GM23338 (cell line): Measurements from ENCODE around the gene NUP160. TPM values are rescaled to one million over a fixed set of nuclear protein-coding genes. Genes with fewer than 3 reads are reported as not detected.
"Not testable (repeated sequence)": the region's sequence is repeated elsewhere in the genome, so short reads cannot be mapped to it uniquely, and the experiment has no call there.

Experiments used
- ATAC-seq: fragments of 200-7000 bp; cut with Tn5 transposase; 3 replicates; pipeline ENCODE4 v1.9.1; 2020
- DNase-seq: peaks from one replicate; pipeline ENCODE4 v3.0.0-alpha.2; 2015; ENCODE audit warnings: low spot score
- H2AFZ ChIP-seq: fragments of 200-600 bp; sonication (generic); 2 replicates; pipeline ENCODE4 v1.8.0; 2016; ENCODE audit warnings: antibody characterized with exemption, mild to moderate bottlenecking, moderate library complexity
- H3F3A ChIP-seq: fragments of 200-600 bp; sonication (generic); replicated peaks from 2 replicates; pipeline ENCODE4 v1.8.0; 2017; ENCODE audit warnings: antibody characterized with exemption, mixed run types, low read depth
- H3K27ac ChIP-seq: fragments of 200-600 bp; sonication (generic); 2 replicates; pipeline ENCODE4 v1.6.1; 2016; ENCODE audit warnings: low read depth
- H3K27me3 ChIP-seq: fragments of 200-600 bp; sonication (generic); 2 replicates; pipeline ENCODE4 v1.8.0; 2016; ENCODE audit warnings: mild to moderate bottlenecking, mixed run types, moderate library complexity; ENCODE audit not compliant: insufficient read depth
- H3K36me3 ChIP-seq: fragments of 200-600 bp; sonication (generic); 2 replicates; pipeline ENCODE4 v1.8.0; 2016; ENCODE audit warnings: mild to moderate bottlenecking; ENCODE audit not compliant: insufficient read depth
- H3K4me1 ChIP-seq: fragments of 200-600 bp; sonication (generic); 2 replicates; pipeline ENCODE4 v1.8.0; 2016; ENCODE audit warnings: mild to moderate bottlenecking, moderate library complexity; ENCODE audit not compliant: insufficient read depth
- H3K4me2 ChIP-seq: fragments of 200-600 bp; sonication (generic); 2 replicates; pipeline ENCODE4 v1.7.1; 2017; ENCODE audit warnings: mixed run types
- H3K4me3 ChIP-seq: fragments of 200-600 bp; sonication (generic); 2 replicates; pipeline ENCODE4 v1.6.1; 2016; ENCODE audit warnings: mixed run types
- H3K79me2 ChIP-seq: fragments of 200-600 bp; sonication (generic); replicated peaks from 2 replicates; pipeline ENCODE4 v1.8.0; 2017; ENCODE audit warnings: mild to moderate bottlenecking; ENCODE audit not compliant: insufficient read depth
- H3K9me2 ChIP-seq: fragments of 200-600 bp; sonication (generic); 2 replicates; pipeline ENCODE4 v1.8.0; 2017; ENCODE audit not compliant: insufficient read depth
- H4K20me1 ChIP-seq: fragments of 200-600 bp; sonication (generic); replicated peaks from 2 replicates; pipeline ENCODE4 v1.8.0; 2017; ENCODE audit warnings: mild to moderate bottlenecking; ENCODE audit not compliant: insufficient read depth
- H3K27ac Mint-ChIP-seq: 2 replicates; pipeline ENCODE4 v1.8.0; 2020; ENCODE audit warnings: inconsistent platforms, mild to moderate bottlenecking, moderate library complexity, mixed read lengths
- H3K27me3 Mint-ChIP-seq: 3 replicates; pipeline ENCODE4 v1.8.0; 2022; ENCODE audit warnings: low read depth, mild to moderate bottlenecking, moderate library complexity, mixed read lengths, inconsistent platforms; ENCODE audit not compliant: insufficient read depth, poor library complexity
- H3K36me3 Mint-ChIP-seq: 3 replicates; pipeline ENCODE4 v1.8.0; 2021; ENCODE audit warnings: low read depth, mild to moderate bottlenecking, inconsistent platforms, moderate library complexity, mixed read lengths
- H3K4me1 Mint-ChIP-seq: 3 replicates; pipeline ENCODE4 v1.8.0; 2020; ENCODE audit warnings: mild to moderate bottlenecking, inconsistent platforms, mixed read lengths
- H3K4me3 Mint-ChIP-seq: 3 replicates; pipeline ENCODE4 v1.8.0; 2021; ENCODE audit warnings: moderate library complexity, mild to moderate bottlenecking, inconsistent platforms, mixed read lengths
- H3K9me3 Mint-ChIP-seq: 3 replicates; pipeline ENCODE4 v1.8.0; 2020; ENCODE audit warnings: moderate library complexity, mild to moderate bottlenecking, inconsistent platforms, mixed read lengths
- CREB1 ChIP-seq: fragments of 250-450 bp; sonication (Bioruptor Pico); IDR thresholded peaks from 2 replicates; pipeline ENCODE4 v1.5.0; 2020; ENCODE audit warnings: low read depth, mild to moderate bottlenecking, moderate library complexity
- CTCF ChIP-seq, 2 experiments: fragments of 200-600 bp in 1 of 2; sonication (generic) in 1 of 2; conservative IDR thresholded peaks; 2 replicates each; pipeline versions ENCODE4 v1.5.1 to v1.6.1; 2016 to 2017; ENCODE audit warnings: antibody characterized with exemption in 2 of 2, low read depth in 2 of 2, mild to moderate bottlenecking in 2 of 2, moderate library complexity in 1 of 2
- EZH2 ChIP-seq: fragments of 200-600 bp; sonication (generic); IDR thresholded peaks from one replicate; pipeline ENCODE4 v1.8.0; 2017; ENCODE audit warnings: antibody characterized with exemption, mild to moderate bottlenecking, low read depth; ENCODE audit not compliant: unreplicated experiment
- EZH2phosphoT487 ChIP-seq: fragments of 200-600 bp; sonication (generic); IDR thresholded peaks from one replicate; pipeline ENCODE4 v1.8.1; 2018; ENCODE audit warnings: antibody characterized with exemption; ENCODE audit not compliant: unreplicated experiment
- JUNB ChIP-seq: IDR thresholded peaks from one replicate; pipeline ENCODE4 v1.6.1; 2016; ENCODE audit warnings: antibody characterized with exemption; ENCODE audit not compliant: unreplicated experiment
- POLR2AphosphoS5 ChIP-seq: IDR thresholded peaks from 2 replicates; pipeline ENCODE4 v1.6.1; 2016; ENCODE audit warnings: antibody characterized with exemption, low read depth
- STAT1 ChIP-seq: IDR thresholded peaks from one replicate; pipeline ENCODE4 v1.6.1; 2016; ENCODE audit warnings: antibody characterized with exemption; ENCODE audit not compliant: unreplicated experiment
- ZNF114 ChIP-seq: fragments of 250-450 bp; sonication (Bioruptor Pico); IDR thresholded peaks from 2 replicates; pipeline ENCODE4 v1.5.0; 2020; ENCODE audit warnings: mild to moderate bottlenecking, moderate library complexity
- ZNF331 ChIP-seq: fragments of 250-450 bp; sonication (Bioruptor Pico); IDR thresholded peaks from 2 replicates; pipeline ENCODE4 v1.5.0; 2020; ENCODE audit warnings: low read depth, mild to moderate bottlenecking, moderate library complexity
- polyA plus RNA-seq: library from polyadenylated mRNA; unstranded; fragments of >200 nt; fragmentation: Nextera tagmentation; extraction: Ambion mirVana; gene quantifications from 2 replicates; pipeline ENCODE4 v1.2.1, GENCODE V29; 2016
- total RNA-seq: library from RNA; depleted of rRNA; stranded (reverse); fragments of >200 nt; shearing (Covaris generic); gene quantifications from 2 replicates; pipeline ENCODE4 v1.2.3, GENCODE V29; 2014
- TF ChIP-seq, protein P1 (sequence below): fragments of 250-450 bp; sonication (Bioruptor Pico); IDR thresholded peaks from 2 replicates; pipeline ENCODE4 v1.5.0; 2020; ENCODE audit warnings: mild to moderate bottlenecking, moderate library complexity

The NUP160 gene
- total and polyA plus RNA-seq, 2 experiments from 2014 or later, result 41.2 to 101 TPM

DNA sequence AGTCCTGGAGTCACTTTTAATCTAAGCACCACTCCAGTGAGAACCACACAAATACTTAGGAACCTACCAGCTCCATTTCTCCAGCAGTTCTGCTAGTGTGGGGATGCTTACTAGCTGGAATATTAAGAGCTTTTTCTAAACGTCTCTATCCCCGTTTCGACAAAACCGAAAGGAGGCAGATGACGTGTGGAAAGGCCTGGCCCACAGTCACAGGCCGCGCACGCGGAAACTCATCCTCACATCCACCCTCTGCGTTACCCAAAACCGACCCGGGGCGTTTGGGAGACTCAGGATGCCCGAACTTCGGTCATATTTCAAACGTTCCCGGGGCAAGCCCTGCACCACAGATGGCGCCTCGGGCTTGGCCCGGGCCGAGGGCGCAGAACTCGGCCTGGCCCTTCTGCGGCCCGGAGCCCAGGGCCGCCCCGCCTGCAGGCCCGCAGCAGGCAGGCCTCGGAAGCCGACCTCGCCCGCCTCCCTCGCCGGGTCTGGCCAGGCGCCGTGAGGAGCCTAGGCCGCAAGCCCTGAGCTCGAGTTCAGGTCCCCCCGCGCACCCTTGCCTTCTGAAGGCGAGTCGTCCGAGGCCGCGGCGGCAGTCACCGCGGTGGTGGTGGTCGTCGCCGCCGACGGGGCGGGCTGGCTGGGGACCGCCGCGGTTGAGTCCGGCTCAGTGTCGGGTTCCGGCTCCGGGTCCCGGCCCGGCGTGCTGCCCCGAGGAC, 81.5 kb downstream of the NUP160 start (continued):
- TF ChIP-seq, protein P1, sequence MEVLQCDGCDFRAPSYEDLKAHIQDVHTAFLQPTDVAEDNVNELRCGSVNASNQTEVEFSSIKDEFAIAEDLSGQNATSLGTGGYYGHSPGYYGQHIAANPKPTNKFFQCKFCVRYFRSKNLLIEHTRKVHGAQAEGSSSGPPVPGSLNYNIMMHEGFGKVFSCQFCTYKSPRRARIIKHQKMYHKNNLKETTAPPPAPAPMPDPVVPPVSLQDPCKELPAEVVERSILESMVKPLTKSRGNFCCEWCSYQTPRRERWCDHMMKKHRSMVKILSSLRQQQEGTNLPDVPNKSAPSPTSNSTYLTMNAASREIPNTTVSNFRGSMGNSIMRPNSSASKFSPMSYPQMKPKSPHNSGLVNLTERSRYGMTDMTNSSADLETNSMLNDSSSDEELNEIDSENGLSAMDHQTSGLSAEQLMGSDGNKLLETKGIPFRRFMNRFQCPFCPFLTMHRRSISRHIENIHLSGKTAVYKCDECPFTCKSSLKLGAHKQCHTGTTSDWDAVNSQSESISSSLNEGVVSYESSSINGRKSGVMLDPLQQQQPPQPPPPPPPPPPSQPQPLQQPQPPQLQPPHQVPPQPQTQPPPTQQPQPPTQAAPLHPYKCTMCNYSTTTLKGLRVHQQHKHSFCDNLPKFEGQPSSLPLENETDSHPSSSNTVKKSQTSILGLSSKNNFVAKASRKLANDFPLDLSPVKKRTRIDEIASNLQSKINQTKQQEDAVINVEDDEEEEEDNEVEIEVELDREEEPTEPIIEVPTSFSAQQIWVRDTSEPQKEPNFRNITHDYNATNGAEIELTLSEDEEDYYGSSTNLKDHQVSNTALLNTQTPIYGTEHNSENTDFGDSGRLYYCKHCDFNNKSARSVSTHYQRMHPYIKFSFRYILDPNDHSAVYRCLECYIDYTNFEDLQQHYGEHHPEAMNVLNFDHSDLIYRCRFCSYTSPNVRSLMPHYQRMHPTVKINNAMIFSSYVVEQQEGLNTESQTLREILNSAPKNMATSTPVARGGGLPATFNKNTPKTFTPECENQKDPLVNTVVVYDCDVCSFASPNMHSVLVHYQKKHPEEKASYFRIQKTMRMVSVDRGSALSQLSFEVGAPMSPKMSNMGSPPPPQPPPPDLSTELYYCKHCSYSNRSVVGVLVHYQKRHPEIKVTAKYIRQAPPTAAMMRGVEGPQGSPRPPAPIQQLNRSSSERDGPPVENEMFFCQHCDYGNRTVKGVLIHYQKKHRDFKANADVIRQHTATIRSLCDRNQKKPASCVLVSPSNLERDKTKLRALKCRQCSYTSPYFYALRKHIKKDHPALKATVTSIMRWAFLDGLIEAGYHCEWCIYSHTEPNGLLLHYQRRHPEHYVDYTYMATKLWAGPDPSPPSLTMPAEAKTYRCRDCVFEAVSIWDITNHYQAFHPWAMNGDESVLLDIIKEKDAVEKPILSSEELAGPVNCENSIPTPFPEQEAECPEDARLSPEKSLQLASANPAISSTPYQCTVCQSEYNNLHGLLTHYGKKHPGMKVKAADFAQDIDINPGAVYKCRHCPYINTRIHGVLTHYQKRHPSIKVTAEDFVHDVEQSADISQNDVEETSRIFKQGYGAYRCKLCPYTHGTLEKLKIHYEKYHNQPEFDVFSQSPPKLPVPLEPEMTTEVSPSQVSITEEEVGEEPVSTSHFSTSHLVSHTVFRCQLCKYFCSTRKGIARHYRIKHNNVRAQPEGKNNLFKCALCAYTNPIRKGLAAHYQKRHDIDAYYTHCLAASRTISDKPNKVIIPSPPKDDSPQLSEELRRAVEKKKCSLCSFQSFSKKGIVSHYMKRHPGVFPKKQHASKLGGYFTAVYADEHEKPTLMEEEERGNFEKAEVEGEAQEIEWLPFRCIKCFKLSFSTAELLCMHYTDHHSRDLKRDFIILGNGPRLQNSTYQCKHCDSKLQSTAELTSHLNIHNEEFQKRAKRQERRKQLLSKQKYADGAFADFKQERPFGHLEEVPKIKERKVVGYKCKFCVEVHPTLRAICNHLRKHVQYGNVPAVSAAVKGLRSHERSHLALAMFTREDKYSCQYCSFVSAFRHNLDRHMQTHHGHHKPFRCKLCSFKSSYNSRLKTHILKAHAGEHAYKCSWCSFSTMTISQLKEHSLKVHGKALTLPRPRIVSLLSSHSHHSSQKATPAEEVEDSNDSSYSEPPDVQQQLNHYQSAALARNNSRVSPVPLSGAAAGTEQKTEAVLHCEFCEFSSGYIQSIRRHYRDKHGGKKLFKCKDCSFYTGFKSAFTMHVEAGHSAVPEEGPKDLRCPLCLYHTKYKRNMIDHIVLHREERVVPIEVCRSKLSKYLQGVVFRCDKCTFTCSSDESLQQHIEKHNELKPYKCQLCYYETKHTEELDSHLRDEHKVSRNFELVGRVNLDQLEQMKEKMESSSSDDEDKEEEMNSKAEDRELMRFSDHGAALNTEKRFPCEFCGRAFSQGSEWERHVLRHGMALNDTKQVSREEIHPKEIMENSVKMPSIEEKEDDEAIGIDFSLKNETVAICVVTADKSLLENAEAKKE (CRISPR knock-in tag), result no peak

- peaks cover 55% of the 10 kb centered on the region for H3K36me3 Mint-ChIP-seq
- H3K27ac ChIP-seq, result peak overlapping the region; percentile 3; the same call in 1 of the 2 replicates
- peak overlapping the region; percentile 86 for H3K4me2 ChIP-seq
- no peaks in the 10 kb centered on the region for H3K27me3 ChIP-seq
- peaks cover 33% of the 10 kb centered on the region for H3K36me3 ChIP-seq
- H3K27ac Mint-ChIP-seq, result no peak overlapping the region; the same call in 1 of the 2 replicates
- peak overlapping the region; percentile 75 for H3K4me3 ChIP-seq
- H3K79me2 ChIP-seq, result peaks cover 63% of the 10 kb centered on the region
- peaks cover 14% of the 10 kb centered on the region for H3K27me3 Mint-ChIP-seq
- DNase-seq (no peak), ATAC-seq (no peak)
- peaks cover 15% of the 10 kb centered on the region for H3K4me1 Mint-ChIP-seq
- H2AFZ ChIP-seq, result no peak overlapping the region
- H3K4me1 ChIP-seq, result no peaks in the 10 kb centered on the region
- TF ChIP-seq STAT1 (no peak), EZH2phosphoT487 (no peak), JUNB (no peak), ZNF114 (CRISPR knock-in tag) (no peak), CTCF (conservative IDR thresholded peaks at IDR 0.05; ENCODE audit: low read depth in 2 of 2) (no peak), CREB1 (CRISPR knock-in tag) (no peak), ZNF331 (CRISPR knock-in tag) (no peak), EZH2 (no peak), POLR2AphosphoS5 (no peak)
- no peaks in the 10 kb centered on the region for H3F3A ChIP-seq
- H3K9me2 ChIP-seq, result no peaks in the 10 kb centered on the region
- H3K4me3 Mint-ChIP-seq, result peak overlapping the region; percentile 88
- H3K9me3 Mint-ChIP-seq, result no peaks in the 10 kb centered on the region
- H4K20me1 ChIP-seq, result peaks cover 29% of the 10 kb centered on the region
Observed at GRCh38 chr11:47765086-47765485, 83.1 kb downstream of the NUP160 start.

- H3K9me3 Mint-ChIP-seq, H3K27ac ChIP-seq, H3K4me2 ChIP-seq, DNase-seq, H3K27me3 Mint-ChIP-seq, H3F3A ChIP-seq, H3K4me3 ChIP-seq, ATAC-seq, H3K9me2 ChIP-seq, H3K27me3 ChIP-seq, H3K4me3 Mint-ChIP-seq, H2AFZ ChIP-seq, H3K27ac Mint-ChIP-seq, H3K4me1 ChIP-seq, H3K4me1 Mint-ChIP-seq: not testable (repeated sequence)
- H3K36me3 Mint-ChIP-seq, result peaks cover 89% of the 10 kb centered on the region
- Histone ChIP-seq H3K79me2 (peaks cover 66% of the 10 kb centered on the region), H4K20me1 (peaks cover 21% of the 10 kb centered on the region), H3K36me3 (peaks cover 60% of the 10 kb centered on the region)
Observed at GRCh38 chr11:47759291-47759690, 88.9 kb downstream of the NUP160 start.
